ENCODE measurements around the gene CHAF1B.
"Not testable (repeated sequence)": the region's sequence is repeated elsewhere in the genome, so short reads cannot be mapped to it uniquely, and the experiment has no call there.

Gene CHAF1B

GRCh38 chr21:36385233-36386030, at the start of gene CHAF1B:
CHAF1B (plus strand) TSS chr21:36385392; CDS start chr21:36386137, 745 bp downstream.
- peak; percentile 89 for DNase-seq

- DNase-seq, result no peak
Measured at GRCh38 chr21:36337099-36337509, 48.1 kb upstream of the CHAF1B start.

GRCh38 chr21:36338975-36339374, 46.2 kb upstream of the CHAF1B start:
- no peak for DNase-seq

GRCh38 chr21:36342581-36342980, 42.6 kb upstream of the CHAF1B start:
- DNase-seq, result not testable (repeated sequence)

- no peak for DNase-seq
Measured at GRCh38 chr21:36344931-36345330, 40.3 kb upstream of the CHAF1B start.

GRCh38 chr21:36347278-36347961, 37.8 kb upstream of the CHAF1B start:
- no peak for DNase-seq

- DNase-seq, result no peak
Measured at GRCh38 chr21:36347962-36348328, 37.2 kb upstream of the CHAF1B start.

GRCh38 chr21:36349315-36349714, 35.9 kb upstream of the CHAF1B start:
- DNase-seq, result no peak

- no peak for DNase-seq
Measured at GRCh38 chr21:36350282-36350910, 34.8 kb upstream of the CHAF1B start.

GRCh38 chr21:36354918-36355680, 30.1 kb upstream of the CHAF1B start:
- DNase-seq, result no peak

GRCh38 chr21:36355868-36356267, 29.3 kb upstream of the CHAF1B start:
- DNase-seq, result no peak

GRCh38 chr21:36359185-36359584, 26.0 kb upstream of the CHAF1B start:
- no peak for DNase-seq

- no peak for DNase-seq
Measured at GRCh38 chr21:36369064-36369685, 16.0 kb upstream of the CHAF1B start.

- no peak for DNase-seq
Measured at GRCh38 chr21:36375994-36376393, 9.2 kb upstream of the CHAF1B start.

- DNase-seq, result no peak
Measured at GRCh38 chr21:36377391-36377842, 7.8 kb upstream of the CHAF1B start.

- DNase-seq, result no peak
Measured at GRCh38 chr21:36379251-36379650, 5.9 kb upstream of the CHAF1B start.

- no peak for DNase-seq
Measured at GRCh38 chr21:36381841-36382589, 3.2 kb upstream of the CHAF1B start.

- DNase-seq, result not testable (repeated sequence)
Measured at GRCh38 chr21:36382722-36383121, 2.5 kb upstream of the CHAF1B start.

GRCh38 chr21:36384885-36385232, 333 bp upstream of the CHAF1B start:
- no peak for DNase-seq

- no peak for DNase-seq
Measured at GRCh38 chr21:36386031-36386642, 945 bp downstream of the CHAF1B start.

- DNase-seq, result no peak
Measured at GRCh38 chr21:36388096-36388495, 2.9 kb downstream of the CHAF1B start.

All from inflammatory macrophage treated with lipopolysaccharide for 4 hours (primary cell).